C4-2B (cell line): ENCODE results near the gene MRPL27.

Experiments
- CTCF ChIP-seq: fragments of 450-650 bp; conservative IDR thresholded peaks from 2 replicates; pipeline ENCODE4 v1.5.1; 2017; ENCODE audit warnings: mild to moderate bottlenecking
- ZFX ChIP-seq: fragments of 450-650 bp; IDR thresholded peaks from 2 replicates; pipeline ENCODE4 v1.6.1; 2017

- TF ChIP-seq CTCF, result no peak
- TF ChIP-seq ZFX, result no peak
Measured at GRCh38 chr17:50331085-50331791, 41.7 kb downstream of the MRPL27 start.
